OCI-M1 (cell line): ENCODE measurements around the gene RYR1.
"Not testable (repeated sequence)": the region's sequence is repeated elsewhere in the genome, so short reads cannot be mapped to it uniquely, and the experiment has no call there.

Experiments used
- DNase-seq: peaks from one replicate; lab custom pipeline; 2025; lab: John Stamatoyannopoulos, UW

The RYR1 gene

DNA sequence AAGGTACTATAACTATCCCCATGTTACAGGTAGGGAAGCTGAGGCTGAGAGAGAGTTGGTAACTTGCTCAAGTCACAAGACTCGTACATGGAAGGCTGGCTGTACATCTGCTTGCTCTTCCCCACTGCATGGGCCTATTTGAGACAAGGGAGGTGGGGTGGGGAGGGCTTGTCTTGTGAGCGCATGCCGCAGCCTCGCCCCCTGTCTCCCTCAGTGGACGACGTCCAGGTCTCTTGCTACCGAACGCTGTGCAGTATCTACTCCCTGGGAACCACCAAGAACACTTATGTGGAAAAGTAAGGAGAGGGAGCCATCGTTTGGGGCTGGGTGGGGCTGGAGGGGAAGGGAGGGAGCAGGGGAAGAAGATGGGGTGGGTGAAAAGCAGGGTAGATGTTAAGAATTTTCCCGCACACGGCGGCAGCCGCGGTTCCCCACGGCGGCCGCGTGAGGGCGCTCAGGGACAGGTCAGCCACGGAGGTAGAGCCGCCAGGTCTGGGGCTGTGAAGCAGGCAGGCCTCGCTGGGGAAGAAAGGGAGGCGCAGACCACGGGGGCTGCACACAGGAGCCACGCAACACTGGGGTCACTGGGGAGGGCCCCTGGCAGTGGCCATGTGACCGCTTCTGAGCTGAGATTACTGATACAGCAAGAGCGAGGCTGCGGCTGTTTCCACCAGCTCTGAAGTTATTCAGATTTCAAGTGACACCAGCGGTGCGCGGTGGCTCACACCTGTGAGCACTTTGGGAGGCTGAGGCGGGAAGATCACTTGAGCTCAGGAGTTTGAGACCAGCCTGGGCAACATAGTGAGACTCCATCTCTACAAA, 81.5 kb downstream of the RYR1 start:
- DNase-seq: peak; percentile 81

GRCh38 chr19:38515896-38516295, 82.4 kb downstream of the RYR1 start:
- DNase-seq: no peak

GRCh38 chr19:38516802-38517201, 83.3 kb downstream of the RYR1 start:
- no peak for DNase-seq

- DNase-seq: no peak
These were observed 83.8 kb downstream of the RYR1 start for GRCh38 chr19:38517321-38517720.

- DNase-seq: not testable (repeated sequence)
These were observed 84.5 kb downstream of the RYR1 start for GRCh38 chr19:38517980-38518379.

- DNase-seq: no peak
These were observed 85.7 kb downstream of the RYR1 start for GRCh38 chr19:38519168-38519567.

GRCh38 chr19:38519988-38520387, 86.5 kb downstream of the RYR1 start:
- DNase-seq: no peak

- DNase-seq: no peak
These were observed 89.4 kb downstream of the RYR1 start for GRCh38 chr19:38522915-38523314.

DNA sequence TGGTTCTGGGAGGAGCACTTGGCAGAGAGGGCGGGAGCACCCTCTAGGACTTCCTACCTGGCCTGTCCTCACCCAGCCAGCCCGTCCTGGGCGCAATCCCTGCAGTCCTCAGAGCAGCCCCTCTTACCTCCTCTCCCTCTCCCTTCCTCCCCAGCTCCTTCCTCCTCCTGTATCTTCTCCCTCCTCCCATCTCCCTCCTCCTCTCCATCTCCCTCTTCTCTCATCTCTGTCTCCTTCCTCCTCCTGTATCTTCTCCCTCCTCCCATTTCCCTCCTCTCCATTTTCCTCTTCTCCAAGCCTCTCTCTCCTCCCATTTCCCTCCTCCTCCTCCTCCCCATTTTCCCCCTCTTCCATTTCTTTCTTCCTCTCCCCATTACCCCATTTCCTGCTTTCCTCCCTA, 89.8 kb downstream of the RYR1 start:
- no peak for DNase-seq

DNA sequence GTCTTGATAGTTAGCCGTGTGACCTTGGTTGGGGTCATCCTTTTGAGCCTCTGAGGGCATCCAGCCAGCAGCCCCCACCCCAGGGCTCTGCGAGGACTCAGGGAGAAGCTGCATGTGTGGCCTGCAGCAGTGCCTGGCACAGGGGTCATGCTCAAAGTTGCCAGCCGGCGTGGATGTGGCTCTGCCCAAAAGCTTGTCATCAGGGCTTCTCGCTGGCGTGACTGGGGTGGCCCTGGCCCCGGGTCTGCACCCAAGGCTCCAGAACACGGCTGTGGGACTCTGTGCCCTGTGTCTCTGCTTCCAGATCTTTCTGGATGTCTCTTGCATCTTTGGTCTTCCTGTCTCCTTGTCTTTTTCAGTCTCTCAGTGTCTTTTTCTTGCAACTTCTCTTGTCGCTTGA, 90.9 kb downstream of the RYR1 start:
- no peak for DNase-seq

DNA sequence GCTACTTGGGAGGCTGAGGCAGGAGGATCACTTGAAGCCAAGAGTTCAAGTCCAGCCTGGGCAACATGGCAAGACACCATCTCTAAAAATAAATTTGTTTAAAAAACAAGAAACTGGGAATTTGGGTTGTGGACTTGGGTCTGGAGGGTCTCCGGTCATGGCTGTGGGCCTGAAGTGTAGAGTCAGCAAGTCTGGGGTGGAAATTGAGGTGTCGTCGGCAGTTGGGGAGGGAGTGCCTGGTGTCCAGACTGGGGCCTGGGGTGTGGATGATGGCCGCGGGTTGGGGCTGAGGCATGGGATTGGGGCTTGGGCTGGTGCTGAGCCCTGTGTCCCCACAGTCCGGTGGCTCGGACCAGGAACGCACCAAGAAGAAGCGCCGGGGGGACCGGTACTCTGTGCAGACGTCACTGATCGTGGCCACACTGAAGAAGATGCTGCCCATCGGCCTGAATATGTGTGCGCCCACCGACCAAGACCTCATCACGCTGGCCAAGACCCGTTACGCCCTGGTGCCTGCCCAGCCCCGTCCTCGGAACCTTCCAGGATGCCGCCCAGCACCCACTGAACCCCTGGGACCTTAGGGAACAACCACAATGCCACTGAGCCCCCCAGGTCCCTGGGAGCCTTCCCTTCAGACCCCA, 91.6 kb downstream of the RYR1 start:
- DNase-seq: no peak

DNA sequence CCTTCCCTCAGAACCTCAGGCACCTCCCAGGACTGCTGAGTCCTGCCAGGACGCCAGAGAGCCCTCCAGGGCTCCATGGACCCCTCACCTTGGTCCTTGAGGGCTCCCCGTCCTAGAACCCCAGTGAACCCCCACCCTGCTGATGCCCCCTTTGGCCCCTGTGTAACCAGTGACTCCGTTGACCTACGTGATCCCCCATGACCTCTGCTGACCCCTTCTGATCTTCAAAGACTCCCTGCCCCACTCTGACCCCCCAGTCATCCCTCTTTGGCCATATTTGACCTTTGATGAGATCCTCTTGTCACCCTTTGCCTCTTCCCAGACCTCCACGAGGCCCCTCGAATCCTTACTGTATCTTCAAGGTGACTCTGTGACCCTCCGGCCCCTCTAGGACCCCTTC, 92.9 kb downstream of the RYR1 start:
- no peak for DNase-seq

DNA sequence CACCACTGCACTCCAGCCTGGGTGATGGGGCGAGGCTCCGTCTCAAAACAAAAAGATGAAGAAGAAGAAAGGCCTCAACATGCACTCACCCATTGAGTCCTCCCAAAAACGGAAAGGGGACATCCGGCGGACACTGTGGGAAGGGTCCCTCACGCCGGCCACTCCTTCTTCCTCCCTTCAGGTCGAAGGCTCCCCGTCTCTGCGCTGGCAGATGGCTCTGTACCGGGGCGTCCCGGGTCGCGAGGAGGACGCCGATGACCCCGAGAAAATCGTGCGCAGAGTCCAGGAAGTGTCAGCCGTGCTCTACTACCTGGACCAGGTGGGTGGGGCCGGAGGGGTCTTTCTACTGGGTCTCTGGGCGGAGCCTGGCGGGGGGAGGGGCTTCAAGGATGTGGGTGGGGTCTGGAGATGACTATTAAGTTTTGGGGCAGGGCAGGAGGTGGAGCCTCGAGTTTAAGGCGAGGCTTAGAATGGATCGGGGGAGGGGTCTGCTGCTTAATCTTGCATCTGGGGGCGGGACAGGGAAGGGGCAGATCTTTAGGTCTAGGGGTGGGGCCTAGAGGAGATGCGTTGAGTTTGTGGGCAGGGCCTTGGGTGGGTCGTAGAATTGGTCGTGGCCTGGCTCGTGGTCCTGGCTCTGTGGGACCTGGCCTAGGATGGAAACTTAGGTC, 94.1 kb downstream of the RYR1 start:
- no peak for DNase-seq

DNA sequence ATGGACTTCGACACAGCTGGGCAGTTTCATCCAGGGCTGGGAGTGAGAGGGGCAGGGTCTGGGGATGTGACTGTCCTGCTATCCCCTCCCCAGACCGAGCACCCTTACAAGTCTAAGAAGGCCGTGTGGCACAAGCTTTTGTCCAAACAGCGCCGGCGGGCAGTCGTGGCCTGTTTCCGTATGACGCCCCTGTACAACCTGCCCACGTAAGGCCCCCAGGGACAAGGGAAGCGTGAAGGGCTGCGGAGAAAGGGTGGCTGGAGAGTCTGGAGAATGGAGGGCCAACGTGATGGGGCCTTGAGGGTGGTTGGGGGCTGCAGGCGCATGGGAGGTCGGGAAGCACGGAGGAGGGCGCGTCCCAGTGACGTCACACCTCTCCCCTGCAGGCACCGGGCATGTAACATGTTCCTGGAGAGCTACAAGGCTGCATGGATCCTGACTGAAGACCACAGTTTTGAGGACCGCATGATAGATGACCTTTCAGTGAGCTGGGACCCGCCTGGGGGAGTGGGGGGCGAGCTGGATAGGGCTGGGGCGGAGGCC, 94.8 kb downstream of the RYR1 start:
- no peak for DNase-seq

- DNase-seq: no peak
These were observed 95.4 kb downstream of the RYR1 start for GRCh38 chr19:38528931-38529330.

DNA sequence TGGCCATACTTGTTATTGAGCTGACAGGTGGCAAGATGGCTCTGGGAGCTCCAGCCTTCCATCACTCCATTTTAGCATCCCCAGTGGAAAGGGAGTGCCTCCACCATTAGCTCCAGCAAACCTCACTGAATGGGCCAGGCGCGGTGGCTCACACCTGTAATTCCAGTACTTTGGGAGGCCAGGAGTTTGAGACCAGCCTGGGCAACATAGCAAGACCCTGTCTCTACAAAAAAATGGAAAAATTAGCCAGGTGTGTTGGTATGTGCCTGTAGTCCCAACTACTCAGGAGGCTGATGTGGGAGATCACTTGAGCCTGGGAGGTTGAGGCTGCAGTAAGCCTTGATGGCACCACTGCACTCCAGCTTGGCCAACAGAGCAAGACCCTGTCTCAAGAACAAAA, 98.0 kb downstream of the RYR1 start:
- DNase-seq: no peak

- no peak for DNase-seq
These were observed 99.4 kb downstream of the RYR1 start for GRCh38 chr19:38532939-38533338.

DNA sequence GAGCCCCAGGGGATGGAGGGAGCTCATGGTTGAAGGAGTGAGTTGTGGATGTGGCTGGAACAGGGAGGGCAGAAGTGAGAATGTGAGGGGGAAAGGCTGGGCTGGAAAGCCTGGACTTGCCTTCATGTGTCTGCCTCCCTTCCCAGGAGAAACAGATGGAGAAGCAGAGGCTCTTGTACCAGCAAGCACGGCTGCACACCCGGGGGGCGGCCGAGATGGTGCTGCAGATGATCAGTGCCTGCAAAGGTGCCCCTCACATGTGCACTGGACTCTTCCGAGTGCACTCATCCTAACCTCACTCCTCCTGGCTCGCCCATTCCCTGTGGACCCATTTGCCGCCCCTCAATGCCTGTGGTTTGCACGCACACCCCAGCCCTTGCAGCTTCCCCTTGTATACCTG, 101.1 kb downstream of the RYR1 start:
- no peak for DNase-seq

DNA sequence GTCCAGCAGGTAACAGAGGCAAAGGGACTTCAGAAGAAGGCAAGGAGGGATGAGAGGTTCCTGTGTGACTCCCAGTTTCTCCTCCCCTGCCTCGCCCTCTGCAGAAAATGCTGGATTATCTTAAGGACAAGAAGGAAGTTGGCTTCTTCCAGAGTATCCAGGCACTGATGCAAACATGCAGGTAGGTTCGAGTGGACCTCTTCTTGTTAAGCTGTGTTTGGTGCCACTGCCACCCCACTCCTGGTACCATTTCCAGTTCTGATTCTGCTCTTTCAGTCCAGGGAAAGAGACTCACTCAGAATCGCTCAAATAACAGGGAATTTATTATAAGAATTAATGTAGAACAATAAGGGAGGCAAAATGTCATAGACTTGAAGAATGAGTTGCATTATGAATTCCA, 101.7 kb downstream of the RYR1 start:
- DNase-seq: no peak

- no peak for DNase-seq
These were observed 103.8 kb downstream of the RYR1 start for GRCh38 chr19:38537071-38537936.

DNA sequence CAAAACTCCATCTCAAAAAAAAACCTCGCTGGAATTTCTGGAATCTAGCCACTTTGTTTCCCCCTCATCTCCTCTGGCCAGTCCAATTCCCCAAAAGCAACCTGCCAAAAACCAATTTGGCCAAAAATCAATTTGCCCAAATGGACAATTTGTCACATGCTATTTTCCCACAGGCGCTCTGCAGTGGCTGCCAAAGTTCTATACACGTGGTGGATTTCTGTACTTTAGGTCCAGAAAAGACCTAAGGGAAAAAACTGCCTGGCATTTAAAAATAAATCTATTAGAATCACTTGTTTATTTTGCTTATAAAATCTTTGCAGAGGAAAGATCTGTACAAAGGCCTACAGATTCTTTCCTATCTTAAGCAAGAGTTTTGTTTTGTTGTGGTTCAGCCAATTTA, 104.9 kb downstream of the RYR1 start:
- no peak for DNase-seq
